Stimulated activated CD4-positive, alpha-beta T cell treated with anti-CD3 and anti-CD28 coated beads, Interleukin-1b, Interleukin-23, amount 100 ng/mL, for 4 hours (primary cell): ENCODE data around the gene SEPTIN5.
"Not testable (repeated sequence)": the region's sequence is repeated elsewhere in the genome, so short reads cannot be mapped to it uniquely, and the experiment has no call there.

ENCODE experiments used
- DNase-seq, 2 donors: peaks; one replicate each; pipeline ENCODE4 v3.0.0-alpha.2; 2020; ENCODE audit warnings: low read depth in 2 of 2

SEPTIN5 gene

GRCh38 chr22:19714312-19715187 lies at the start of gene SEPTIN5:
Gene SEPTIN5, plus strand, starts transcription at chr22:19714503. Its CDS starts 86 bp downstream, at chr22:19714589.
- no peak for DNase-seq

DNA sequence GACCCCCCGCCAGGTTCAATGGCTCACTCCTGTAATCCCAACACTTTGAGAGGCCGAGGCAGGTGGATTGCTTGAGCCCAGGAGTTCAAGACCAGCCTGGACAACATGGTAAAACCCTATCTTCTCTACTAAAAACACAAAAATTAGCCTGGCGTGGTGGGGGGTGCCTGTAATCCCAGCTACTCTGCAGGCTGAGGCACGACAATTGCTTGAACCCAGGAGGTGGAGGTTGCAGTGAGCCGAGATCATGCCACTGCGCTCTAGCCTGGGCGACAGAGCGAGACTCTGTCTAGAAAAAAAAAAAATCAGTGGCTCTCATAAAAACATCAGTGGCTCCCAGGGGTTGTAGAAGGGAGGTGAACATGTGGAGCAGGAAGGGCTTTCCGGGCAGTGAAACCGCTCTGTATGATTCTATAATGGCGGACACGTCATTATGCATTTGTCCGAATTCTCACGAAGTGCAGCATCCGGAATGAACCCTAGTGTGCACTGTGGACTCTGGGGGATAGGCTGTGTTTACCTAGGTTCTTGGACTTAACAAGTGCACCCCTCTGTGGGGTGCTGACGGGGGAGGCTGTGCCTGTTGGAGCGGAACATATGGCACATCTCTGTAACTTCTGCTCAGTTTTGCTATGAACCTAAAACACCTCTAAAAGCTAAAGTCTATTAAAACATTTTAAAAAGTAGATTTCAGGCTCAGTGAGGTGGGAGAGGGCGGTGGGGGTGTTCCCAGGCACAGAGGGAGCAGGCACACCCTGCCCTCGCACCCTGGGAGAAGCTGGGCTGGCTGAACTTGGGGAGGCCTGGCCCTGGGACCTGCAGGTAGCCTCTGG lies 49.1 kb upstream of the SEPTIN5 start:
- DNase-seq = no peak

DNA sequence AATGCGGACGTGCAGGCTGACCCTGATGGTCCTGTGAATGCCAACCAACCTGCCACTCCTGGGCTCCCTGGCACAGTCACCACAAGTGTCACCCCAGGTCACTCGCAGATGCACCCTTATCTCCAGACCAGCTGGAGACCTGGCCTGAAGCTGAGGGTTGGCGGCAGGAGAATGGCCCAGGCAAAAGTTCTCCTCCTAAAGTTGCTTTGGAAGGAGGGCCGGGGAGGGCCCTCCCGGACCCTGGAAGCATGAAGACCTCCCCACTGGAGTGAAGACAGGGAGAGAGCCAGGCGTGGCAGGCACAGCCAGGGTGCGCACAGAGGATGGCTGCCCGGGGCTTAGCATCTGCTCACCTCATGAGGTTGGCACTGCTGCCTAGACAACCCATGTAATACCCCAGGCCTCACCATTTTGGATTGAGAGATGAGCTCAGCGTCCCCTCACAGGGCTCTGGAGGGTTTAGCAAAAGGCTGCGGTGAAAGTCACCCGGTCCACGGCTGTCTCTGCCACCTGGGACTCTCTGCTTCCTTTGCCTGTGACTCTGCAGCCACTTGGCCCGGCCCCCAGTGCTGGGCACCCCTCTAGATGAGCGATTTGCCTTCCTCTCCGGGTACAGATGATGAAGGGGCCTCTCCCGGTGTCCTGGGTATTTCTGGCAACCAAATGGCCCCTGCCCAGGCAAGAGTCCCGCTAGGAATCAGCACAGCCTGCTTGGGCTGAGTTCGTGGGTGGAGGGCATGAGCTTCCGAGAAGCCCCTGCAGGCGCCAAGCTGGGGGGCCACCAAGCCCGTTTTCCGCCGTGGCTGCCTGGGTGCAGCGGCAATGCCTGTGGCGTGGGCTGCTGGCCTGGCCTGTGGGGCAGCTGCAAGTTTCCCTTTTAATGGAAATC lies 48.3 kb upstream of the SEPTIN5 start:
- DNase-seq = no peak

GRCh38 chr22:19666673-19667593 lies 47.4 kb upstream of the SEPTIN5 start:
- DNase-seq = no peak

DNA sequence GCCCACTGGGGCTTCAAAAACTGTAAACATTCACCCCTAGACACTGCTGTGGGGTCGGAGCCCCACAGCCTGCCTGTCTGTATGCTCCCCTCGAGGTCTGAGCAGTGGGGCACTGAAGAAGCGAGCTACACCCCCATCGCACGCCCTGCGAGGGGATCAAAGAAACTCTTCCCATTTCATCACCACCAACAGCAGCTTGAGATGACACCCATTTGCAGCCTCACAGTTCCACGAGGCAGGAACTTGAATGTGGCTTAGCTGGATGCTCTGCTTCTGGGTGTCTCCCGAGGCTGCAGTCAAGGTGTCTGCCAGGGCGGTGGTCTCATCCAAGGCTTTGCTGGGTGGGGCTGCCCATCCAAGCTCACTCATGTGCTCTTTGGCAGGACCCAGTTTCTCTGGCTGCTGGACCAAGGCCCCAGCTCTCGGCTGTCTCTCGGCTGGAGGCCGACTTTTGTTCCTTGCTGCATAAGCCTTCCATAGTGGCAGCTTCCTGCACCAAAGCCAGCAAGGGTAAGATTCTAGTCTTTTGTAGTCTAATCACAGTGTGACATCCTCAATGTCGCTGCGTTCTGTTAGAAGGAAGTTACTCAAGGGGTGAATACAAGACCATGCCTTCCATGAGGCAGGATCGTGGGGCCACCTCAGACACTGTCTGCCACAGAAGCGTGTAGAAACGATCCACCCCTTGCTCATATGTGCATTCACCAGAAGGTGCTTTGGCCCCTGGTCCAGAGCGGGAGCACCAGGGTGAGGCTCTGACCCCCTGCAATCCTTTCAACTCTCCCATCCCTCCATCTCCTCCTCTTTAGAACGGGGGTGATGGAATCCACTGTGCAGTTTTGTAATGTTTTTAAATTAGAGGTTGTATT lies 46.2 kb upstream of the SEPTIN5 start:
- DNase-seq = no peak

DNA sequence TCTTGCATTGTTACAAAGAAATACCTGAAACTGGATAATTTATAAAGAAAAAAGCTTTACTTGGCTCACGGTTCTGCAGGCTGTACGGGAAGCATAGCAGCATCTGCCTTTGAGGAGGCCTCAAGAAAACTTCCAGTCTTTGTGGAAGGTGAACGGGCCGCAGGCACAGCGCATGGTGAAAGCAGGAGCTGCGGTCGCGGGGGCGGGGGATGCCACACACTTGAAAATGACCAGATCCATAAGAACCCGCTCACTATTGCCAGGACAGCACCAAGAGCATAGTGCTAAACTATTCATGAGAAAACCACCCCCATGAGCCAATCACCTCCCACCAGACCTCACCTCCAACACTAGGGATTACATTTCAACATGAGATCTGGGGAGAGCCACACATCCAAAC lies 45.6 kb upstream of the SEPTIN5 start:
- DNase-seq = no peak

DNA sequence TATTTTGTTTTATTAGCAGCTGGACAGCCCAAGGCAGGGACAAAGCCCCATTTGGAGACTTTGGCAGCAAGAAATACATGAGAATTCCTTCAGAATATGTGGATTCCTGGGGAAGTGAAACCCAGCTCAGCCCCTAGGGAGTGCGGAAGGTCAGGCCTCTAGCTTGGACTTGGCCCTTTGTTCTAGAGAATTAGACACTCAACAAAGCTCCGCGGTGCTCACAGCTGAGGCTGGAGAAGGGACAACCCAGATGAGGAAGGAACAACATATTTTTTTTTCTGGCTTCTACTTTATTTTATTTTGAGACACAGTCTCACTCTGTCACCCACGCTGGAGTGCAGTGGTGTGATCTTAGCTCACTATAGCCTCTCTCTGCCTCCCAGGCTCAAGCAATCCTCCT lies 44.7 kb upstream of the SEPTIN5 start:
- no peak for DNase-seq

- no peak for DNase-seq
Observed at GRCh38 chr22:19671316-19671715, 43.0 kb upstream of the SEPTIN5 start.

- no peak for DNase-seq
Observed at GRCh38 chr22:19672054-19672776, 42.1 kb upstream of the SEPTIN5 start.

DNA sequence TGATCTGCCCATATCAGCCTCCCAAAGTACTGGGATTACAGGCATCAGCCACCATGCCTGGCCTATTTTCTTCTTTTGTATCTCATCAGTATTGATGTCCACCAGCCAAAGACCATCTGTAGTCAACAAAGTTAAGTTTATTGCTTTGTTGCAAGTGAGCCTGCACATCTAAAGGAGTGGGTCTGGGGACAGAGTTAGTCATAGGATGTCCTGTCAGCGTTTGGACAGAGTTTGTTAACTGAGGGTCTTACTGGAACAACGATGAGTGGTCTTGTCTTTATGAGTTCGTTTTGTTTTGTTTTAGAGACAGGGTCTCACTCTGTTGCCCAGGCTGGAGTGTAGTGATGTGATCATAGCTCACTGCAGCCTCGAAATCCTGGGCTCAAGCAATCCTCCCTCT lies 40.6 kb upstream of the SEPTIN5 start:
- DNase-seq = no peak

- no peak for DNase-seq
Observed at GRCh38 chr22:19674129-19674928, 40.0 kb upstream of the SEPTIN5 start.

- no peak for DNase-seq
Observed at GRCh38 chr22:19674929-19675253, 39.4 kb upstream of the SEPTIN5 start.

GRCh38 chr22:19675428-19675827 lies 38.9 kb upstream of the SEPTIN5 start:
- no peak for DNase-seq

- not testable (repeated sequence) for DNase-seq
Observed at GRCh38 chr22:19676437-19676836, 37.9 kb upstream of the SEPTIN5 start.

GRCh38 chr22:19678949-19679521 lies 35.3 kb upstream of the SEPTIN5 start:
- no peak for DNase-seq

DNA sequence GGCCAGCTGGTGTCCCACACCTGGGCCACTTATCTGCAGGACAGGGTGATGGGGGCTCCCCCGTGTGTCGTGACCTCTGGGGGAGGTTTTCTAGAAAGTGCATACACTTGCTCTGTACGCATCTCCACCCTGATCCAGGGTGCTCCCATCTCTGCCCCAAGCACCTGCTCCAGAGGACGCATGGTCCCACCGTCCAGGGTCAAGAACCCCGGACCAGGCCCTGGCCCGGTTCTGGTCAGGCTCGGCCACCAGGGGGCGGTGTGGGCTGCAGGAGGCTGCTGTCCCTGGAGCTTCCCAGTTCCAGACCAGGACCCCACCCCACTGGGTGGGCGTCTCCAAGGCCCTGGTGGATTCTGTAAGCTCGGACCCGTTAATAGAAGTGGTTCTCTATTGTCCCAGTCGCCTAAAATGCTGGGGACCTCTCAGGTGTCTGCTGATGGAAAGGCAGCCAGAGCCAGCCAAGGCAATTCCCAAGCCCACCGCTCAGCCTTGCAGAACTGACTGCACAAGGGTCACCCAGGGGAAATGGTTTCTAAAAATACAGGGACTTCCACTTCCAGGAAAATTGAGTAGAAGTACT lies 34.7 kb upstream of the SEPTIN5 start:
- peak; percentile 49 to 51 for DNase-seq

- no peak for DNase-seq
Observed at GRCh38 chr22:19680287-19680881, 33.9 kb upstream of the SEPTIN5 start.
